ENCODE measurements around the gene BCAS1.

GRCh38 chr20:53918020-53918311 is 152.4 kb downstream of the BCAS1 start:
- TF ChIP-seq POLR2A (IDR thresholded peaks at IDR 0.05; ENCODE audit: low read length) (no peak), GATA1 (IDR thresholded peaks at IDR 0.05; ENCODE audit: low read depth, low read length) (no peak)

All from erythroblast (primary cell).